Caco-2 (cell line): ENCODE measurements around the gene URGCP. TPM values are rescaled to one million over a fixed set of nuclear protein-coding genes. Genes with fewer than 3 reads are reported as not detected.
"Not testable (repeated sequence)": the region's sequence is repeated elsewhere in the genome, so short reads cannot be mapped to it uniquely, and the experiment has no call there.

ENCODE experiments used
- BruUV-seq: library from RNA; stranded (reverse); fragments of 400-500 nt; replicated peaks from 2 replicates; lab custom pipeline; 2021; lab: Mats Ljungman, UMichigan
- CTCF ChIA-PET: fragments of 300-600 bp; sonication (Branson Sonifier 250); formaldehyde crosslinking; loops from one replicate; lab custom pipeline; 2022; ENCODE audit warnings: antibody characterized with exemption; lab: Charles Lee
- POLR2A ChIA-PET: fragments of 300-600 bp; sonication (Branson Sonifier 250); formaldehyde crosslinking; loops from one replicate; lab custom pipeline; 2022; ENCODE audit warnings: antibody characterized with exemption; lab: Charles Lee
- DNase-seq, 2 experiments: peaks; one replicate each; pipeline versions ENCODE4 v3.0.0 to v3.0.0-alpha.2; 2020 to 2022
- H3K27me3 ChIP-seq: replicated peaks from 2 replicates; pipeline ENCODE4 v1.6.0; 2011; ENCODE audit warnings: low read length; ENCODE audit not compliant: control insufficient read depth, insufficient read depth
- H3K36me3 ChIP-seq: 2 replicates; pipeline ENCODE4 v1.5.1; 2011; ENCODE audit warnings: low read length; ENCODE audit not compliant: control insufficient read depth, insufficient read depth
- H3K4me1 ChIP-seq: fragments of 250-450 bp; sonication (Bioruptor Pico); 2 replicates; pipeline ENCODE4 v1.5.1; 2020; ENCODE audit warnings: mild to moderate bottlenecking
- H3K4me3 ChIP-seq: 2 replicates; pipeline ENCODE4 v1.5.1; 2011; ENCODE audit warnings: low read depth, mild to moderate bottlenecking, control low read depth, low read length
- H3K9me3 ChIP-seq: fragments of 250-450 bp; sonication (Bioruptor Pico); 2 replicates; pipeline ENCODE4 v1.5.1; 2020; ENCODE audit warnings: mild to moderate bottlenecking, moderate library complexity
- H3K27ac Mint-ChIP-seq: one replicate; pipeline ENCODE4 v1.8.0; 2022; ENCODE audit warnings: mixed read lengths; ENCODE audit not compliant: unreplicated experiment
- H3K27me3 Mint-ChIP-seq: one replicate; pipeline ENCODE4 v1.8.0; 2022; ENCODE audit warnings: mixed read lengths; ENCODE audit not compliant: insufficient read depth, unreplicated experiment
- H3K36me3 Mint-ChIP-seq: one replicate; pipeline ENCODE4 v1.8.0; 2022; ENCODE audit warnings: mild to moderate bottlenecking, mixed read lengths; ENCODE audit not compliant: insufficient read depth, unreplicated experiment
- H3K4me1 Mint-ChIP-seq: one replicate; pipeline ENCODE4 v1.8.0; 2022; ENCODE audit warnings: low read depth, mixed read lengths; ENCODE audit not compliant: unreplicated experiment
- H3K4me3 Mint-ChIP-seq: one replicate; pipeline ENCODE4 v1.8.0; 2022; ENCODE audit warnings: mild to moderate bottlenecking, moderate library complexity, mixed read lengths; ENCODE audit not compliant: unreplicated experiment
- H3K9me3 Mint-ChIP-seq: one replicate; pipeline ENCODE4 v1.8.0; 2022; ENCODE audit warnings: mixed read lengths; ENCODE audit not compliant: unreplicated experiment
- CTCF ChIP-seq, 2 experiments: fragments of 200-600 bp in 1 of 2; IDR thresholded peaks; 1 replicate in 1 of 2; 2 replicates in 1 of 2; pipeline versions ENCODE4 v1.5.1 to v1.8.0; 2011 to 2022; ENCODE audit warnings: antibody characterized with exemption in 1 of 2, control low read depth in 1 of 2, inconsistent platforms in 1 of 2, low read depth in 1 of 2, low read length in 1 of 2, mild to moderate bottlenecking in 1 of 2, moderate library complexity in 1 of 2; ENCODE audit not compliant: insufficient read depth in 1 of 2, severe bottlenecking in 1 of 2, unreplicated experiment in 1 of 2
- intact Hi-C: fragments of 100-400 bp; cut with micrococcal nuclease; formaldehyde crosslinking; loops from one replicate; pipeline ENCODE4 v1.10.0; 2022; ENCODE audit not compliant: unreplicated experiment
- total RNA-seq: library from RNA; stranded (reverse); gene quantifications from 2 replicates; pipeline ENCODE4 v1.2.3, GENCODE V29; 2022

URGCP gene
- total RNA-seq, 1 experiment from 2014 or later = 35.2 TPM

- POLR2A ChIA-PET = no interaction called here
- no peak overlapping the region for H3K4me3 ChIP-seq
- no peak for TF ChIP-seq CTCF (IDR thresholded peaks at IDR 0.05; ENCODE audit: insufficient read depth in 1 of 2, low read depth in 1 of 2, low read length in 1 of 2, severe bottlenecking in 1 of 2, unreplicated experiment in 1 of 2)
- no peaks in the 10 kb centered on the region for H3K4me1 Mint-ChIP-seq
- H3K36me3 Mint-ChIP-seq = no peaks in the 10 kb centered on the region
- BruUV-seq = no TSS peak
- no peaks in the 10 kb centered on the region for H3K9me3 Mint-ChIP-seq
- intact Hi-C loops = loop anchor here (5.0 to 10.0 kb wide), 2 partner anchors 190 to 377 kb away; no protein-coding TSS in a partner anchor
- H3K4me3 Mint-ChIP-seq = no peak overlapping the region
- no peaks in the 10 kb centered on the region for H3K27me3 ChIP-seq
- H3K9me3 ChIP-seq = no peaks in the 10 kb centered on the region
- H3K27ac Mint-ChIP-seq = no peak overlapping the region
- CTCF ChIA-PET = interaction anchor here (0.7 to 1.4 kb wide), 2 partner anchors 135 to 252 kb away, joined by 3 to 5 read pairs; partner anchors contain the start of gene STK17A
- 0 out of 2 replicates have a peak, but pooled peaks cover 3% of the 10 kb centered on the region for H3K4me1 ChIP-seq
- no peaks in the 10 kb centered on the region for H3K27me3 Mint-ChIP-seq
- H3K36me3 ChIP-seq = no peaks in the 10 kb centered on the region
- DNase-seq = no peak
These were observed 71.7 kb downstream of the URGCP start for GRCh38 chr7:43834463-43835251.

- CTCF ChIA-PET, BruUV-seq: not testable (repeated sequence)
These were observed 75.5 kb downstream of the URGCP start for GRCh38 chr7:43830917-43831316.

More at GRCh38 chr7:43830917-43831316, 75.5 kb downstream of the URGCP start:
- H3K9me3 ChIP-seq, H3K4me3 Mint-ChIP-seq, H3K27me3 ChIP-seq, H3K9me3 Mint-ChIP-seq, H3K36me3 ChIP-seq, H3K4me1 Mint-ChIP-seq, H3K4me3 ChIP-seq, DNase-seq, POLR2A ChIA-PET, H3K27me3 Mint-ChIP-seq, H3K4me1 ChIP-seq, H3K36me3 Mint-ChIP-seq, H3K27ac Mint-ChIP-seq: not testable (repeated sequence)
- intact Hi-C loops = loop anchor here (10.0 kb wide), 1 partner anchor 186 kb away; no protein-coding TSS in a partner anchor

Other genes with a start within 250 kb of the URGCP start
- 93.4 and 94.7 TPM in 2 replicates for gene COA1, start 177.1 kb downstream of the URGCP start, total RNA-seq
- gene BLVRA, start 147.9 kb downstream of the URGCP start, total RNA-seq = 19.1 and 27.9 TPM in 2 replicates
- gene MRPS24, start 37.1 kb downstream of the URGCP start, total RNA-seq = 143 and 150 TPM in 2 replicates
- 12.7 and 15.4 TPM in 2 replicates for gene UBE2D4, start 19.8 kb upstream of the URGCP start, total RNA-seq
- gene SPDYE1, start 91.3 kb upstream of the URGCP start, total RNA-seq = not detected in 2 replicates
- 83.2 and 85.5 TPM in 2 replicates for gene DBNL, start 138.1 kb upstream of the URGCP start, total RNA-seq
- gene PGAM2, start 159.0 kb upstream of the URGCP start, total RNA-seq = not detected in 2 replicates
- 18.3 and 19.5 TPM in 2 replicates for gene POLM, start 175.9 kb upstream of the URGCP start, total RNA-seq
- 0.54 TPM in 1 of 2 replicates, not detected in the other for gene AEBP1, start 197.7 kb upstream of the URGCP start, total RNA-seq
- gene POLD2, start 217.0 kb upstream of the URGCP start, total RNA-seq = 130 and 140 TPM in 2 replicates
- 16.2 and 22.4 TPM in 2 replicates for gene MYL7, start 234.7 kb upstream of the URGCP start, total RNA-seq